NCI-H1417 treated with DMSO at 0.1 percent for 48 hours (cell line): ENCODE data around the gene ABLIM2.
"Not testable (repeated sequence)": the region's sequence is repeated elsewhere in the genome, so short reads cannot be mapped to it uniquely, and the experiment has no call there.

Source experiments
- DNase-seq: peaks from one replicate; lab custom pipeline; 2025; lab: John Stamatoyannopoulos, UW

ABLIM2 gene

GRCh38 chr4:8157496-8157895 is 1.1 kb downstream of the ABLIM2 start:
- no peak for DNase-seq

- DNase-seq = no peak
Measured at GRCh38 chr4:8156617-8157016, 2.0 kb downstream of the ABLIM2 start.

- DNase-seq = no peak
Measured at GRCh38 chr4:8155660-8156421, 2.8 kb downstream of the ABLIM2 start.

- no peak for DNase-seq
Measured at GRCh38 chr4:8155048-8155447, 3.6 kb downstream of the ABLIM2 start.

- no peak for DNase-seq
Measured at GRCh38 chr4:8153441-8153840, 5.2 kb downstream of the ABLIM2 start.

GRCh38 chr4:8152865-8153257 is 5.8 kb downstream of the ABLIM2 start:
- DNase-seq = no peak

GRCh38 chr4:8152090-8152864 is 6.3 kb downstream of the ABLIM2 start:
- no peak for DNase-seq

GRCh38 chr4:8151165-8151650 is 7.4 kb downstream of the ABLIM2 start:
- no peak for DNase-seq

- DNase-seq = no peak
Measured at GRCh38 chr4:8150152-8151090, 8.2 kb downstream of the ABLIM2 start.

- DNase-seq = no peak
Measured at GRCh38 chr4:8149664-8150063, 8.9 kb downstream of the ABLIM2 start.

- no peak for DNase-seq
Measured at GRCh38 chr4:8148785-8149435, 9.7 kb downstream of the ABLIM2 start.

GRCh38 chr4:8148159-8148558 is 10.5 kb downstream of the ABLIM2 start:
- no peak for DNase-seq

- no peak for DNase-seq
Measured at GRCh38 chr4:8147231-8147970, 11.2 kb downstream of the ABLIM2 start.

GRCh38 chr4:8146157-8146556 is 12.5 kb downstream of the ABLIM2 start:
- no peak for DNase-seq

GRCh38 chr4:8144359-8144758 is 14.3 kb downstream of the ABLIM2 start:
- DNase-seq = no peak

GRCh38 chr4:8143392-8144140 is 15.0 kb downstream of the ABLIM2 start:
- DNase-seq = no peak

GRCh38 chr4:8142556-8142955 is 16.1 kb downstream of the ABLIM2 start:
- DNase-seq = no peak

- DNase-seq = no peak
Measured at GRCh38 chr4:8141935-8142334, 16.7 kb downstream of the ABLIM2 start.

- DNase-seq = no peak
Measured at GRCh38 chr4:8140915-8141314, 17.7 kb downstream of the ABLIM2 start.

GRCh38 chr4:8139726-8140125 is 18.9 kb downstream of the ABLIM2 start:
- DNase-seq = not testable (repeated sequence)
